Epithelial cell of alveolus of lung (primary cell): ENCODE results near the gene SLC25A21. TPM values are rescaled to one million over a fixed set of nuclear protein-coding genes. Genes with fewer than 3 reads are reported as not detected.

ENCODE experiments used
- total RNA-seq: library from RNA; depleted of rRNA; stranded (reverse); fragments of >200 nt; gene quantifications from 2 replicates; pipeline ENCODE4 v1.2.1, GENCODE V29; 2015

The SLC25A21 gene
- total RNA-seq, result 1.0 TPM in 1 of 2 replicates, not detected in the other

GRCh38 chr14:37172024-37172869, at the start of gene SLC25A21:
SLC25A21 (minus strand) TSS chr14:37172606.

DNA sequence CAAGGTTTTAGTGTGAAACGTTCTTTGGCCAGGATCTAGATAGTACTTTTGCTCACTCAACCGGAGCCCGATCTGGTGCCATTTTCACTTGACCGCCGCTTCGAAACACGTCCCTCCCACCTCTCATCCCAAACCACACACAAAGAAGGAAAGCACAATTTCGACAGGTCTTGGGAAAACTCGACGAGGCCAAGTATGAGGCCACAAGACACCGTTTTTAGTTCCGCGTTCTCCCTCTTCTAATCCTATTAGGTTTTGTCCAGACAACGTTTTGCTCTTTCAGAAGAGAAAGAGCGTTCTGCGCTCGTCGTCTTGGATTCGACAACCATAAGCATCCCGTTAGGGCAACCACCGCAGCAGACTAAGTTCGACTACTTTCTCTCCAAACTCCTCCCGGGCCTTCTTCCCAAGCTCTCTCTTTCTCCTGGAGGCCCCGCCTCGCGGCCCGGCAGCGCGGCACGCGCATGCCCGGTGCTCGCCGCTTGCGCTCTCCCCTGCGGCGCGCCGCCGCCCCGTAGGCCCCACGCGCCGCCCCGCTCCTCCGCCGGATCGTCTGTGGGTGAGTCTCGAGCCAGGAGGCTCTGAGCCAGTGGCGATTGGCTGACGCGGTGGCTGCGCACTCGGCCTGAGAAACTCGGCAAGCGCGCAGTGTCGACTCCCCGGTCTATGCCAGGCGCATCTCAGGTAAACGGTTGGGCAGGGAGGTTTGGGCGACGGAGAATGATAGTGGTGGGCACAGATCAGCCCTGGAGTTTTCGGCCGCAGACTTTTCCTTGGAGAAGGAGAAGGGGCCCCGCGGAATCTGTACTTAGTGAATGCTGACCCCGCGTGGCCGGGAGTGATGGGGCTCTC, 25.2 kb upstream of the SLC25A21 start, which contains the start of gene MIPOL1:
MIPOL1 (plus strand) TSS at position 517 of the 852 bp plus-strand sequence. CDS start 49,952 bp downstream, outside the sequence.

GRCh38 chr14:36661506-36662257, 510.7 kb downstream of the SLC25A21 start, which contains the start of gene PAX9:
PAX9 (plus strand) TSS chr14:36661860; CDS start chr14:36662090, 230 bp downstream.

Other genes starting within 250 kb of the SLC25A21 start
- gene MIPOL1, start 25.3 kb upstream of the SLC25A21 start, total RNA-seq, result 6.6 and 8.9 TPM in 2 replicates